Transverse colon (tissue), 4 donors: Measurements from ENCODE around the gene WWOX. TPM values are rescaled to one million over a fixed set of nuclear protein-coding genes. Genes with fewer than 3 reads are reported as not detected.

Experiments used
- DNase-seq: peaks from one replicate; pipeline ENCODE4 v3.0.0-alpha.2; 2019
- H3K27ac ChIP-seq, 4 donors: fragments of 200-600 bp; sonication (generic); 2 replicates each; pipeline ENCODE4 v1.5.1; 2016 to 2018; ENCODE audit warnings: inconsistent platforms in 4 of 4
- H3K27me3 ChIP-seq: fragments of 200-600 bp; sonication (generic); 2 replicates; pipeline ENCODE4 v1.5.1; 2017; ENCODE audit warnings: inconsistent platforms
- H3K36me3 ChIP-seq, 4 donors: fragments of 200-600 bp; sonication (generic); 2 replicates each; pipeline ENCODE4 v1.5.1; 2017 to 2019; ENCODE audit warnings: inconsistent platforms in 4 of 4
- H3K4me1 ChIP-seq, 4 donors: fragments of 200-600 bp; sonication (generic); 2 replicates each; pipeline ENCODE4 v1.5.1; 2017 to 2020; ENCODE audit warnings: inconsistent platforms in 4 of 4
- H3K4me3 ChIP-seq, 4 donors: fragments of 200-600 bp; sonication (generic); 1 replicate in 1 of 4; 2 replicates in 3 of 4; pipeline versions ENCODE4 v1.5.1 to v1.6.1; 2017 to 2019; ENCODE audit warnings: inconsistent platforms in 4 of 4
- H3K9me3 ChIP-seq, 2 donors: fragments of 200-600 bp; sonication (generic); 2 replicates each; pipeline ENCODE4 v1.5.1; 2017 to 2019; ENCODE audit warnings: inconsistent platforms in 2 of 2
- CTCF ChIP-seq, 5 experiments: fragments of 200-600 bp in 3 of 5; fragments of 450-650 bp in 2 of 5; sonication (generic) in 3 of 5; IDR thresholded peaks; 1 replicate in 2 of 5; 2 replicates in 3 of 5; pipeline ENCODE4 v1.5.1; 2016 to 2017; ENCODE audit warnings: antibody characterized with exemption in 5 of 5, inconsistent platforms in 3 of 5, mild to moderate bottlenecking in 2 of 5, moderate library complexity in 1 of 5
- EP300 ChIP-seq: sonication (generic); formaldehyde crosslinking; IDR thresholded peaks from one replicate; pipeline ENCODE4 v1.6.1; 2017; ENCODE audit warnings: antibody characterized with exemption, low read depth
- POLR2A ChIP-seq: fragments of 450-650 bp; IDR thresholded peaks from one replicate; pipeline ENCODE4 v1.6.1; 2016; ENCODE audit warnings: antibody characterized with exemption, mild to moderate bottlenecking, moderate library complexity
- POLR2AphosphoS5 ChIP-seq, 3 donors: sonication (generic); formaldehyde crosslinking; IDR thresholded peaks; one replicate each; pipeline ENCODE4 v1.6.1; 2016; ENCODE audit warnings: antibody characterized with exemption in 3 of 3
- WGBS, 2 donors: methylation state at CpG; one replicate each; pipeline ENCODE4 v1.1.5; 2018; ENCODE audit warnings: low coverage in 1 of 2; 5-methylcytosine and 5-hydroxymethylcytosine counted together
- in situ Hi-C, 4 donors: fragments of 200-750 bp; cut with MboI; loops; one replicate each; pipeline versions ENCODE4 v1.15.0 to v1.15.1; 2017; ENCODE audit warnings: low sequenced_read_pairs in 3 of 4, low pct_ligation_motif_present in 1 of 4, low pct_unique_long_range_greater_than_20kb in 1 of 4
- intact Hi-C: fragments of 100-400 bp; cut with DNase I; formaldehyde crosslinking; loops from one replicate; pipeline ENCODE4 v1.15.1; 2023; ENCODE audit warnings: low total_unique reads
- total RNA-seq, 4 donors: library from RNA; depleted of rRNA; stranded (reverse); fragments of >200 nt; gene quantifications; one replicate each; pipeline ENCODE4 v1.1.0, GENCODE V29; 2016

Gene WWOX
- total RNA-seq, 4 donors from 2014 or later = 11.2 to 53.8 (median 24.8) TPM

- Histone ChIP-seq H3K27me3 (no peaks in the 10 kb centered on the region), H3K36me3 (no peaks in the 10 kb centered on the region), H3K9me3 (no peaks in the 10 kb centered on the region), H3K4me3 (no peak overlapping the region), H3K4me1 (no peaks in the 10 kb centered on the region), H3K27ac (no peak overlapping the region)
- no peak for DNase-seq
- in situ Hi-C loops (no loop called here), intact Hi-C loops (no loop called here)
- WGBS, 2 donors = 83 to 86% methylated on average over 5 to 6 of the region's 6 CpGs
- no peak for TF ChIP-seq CTCF (IDR thresholded peaks at IDR 0.05)
- no peak for TF ChIP-seq EP300
- TF ChIP-seq POLR2A = no peak
- TF ChIP-seq POLR2AphosphoS5 (IDR thresholded peaks at IDR 0.05) = no peak
Observed at GRCh38 chr16:78577630-78578029, 478.2 kb downstream of the WWOX start.

- Histone ChIP-seq H3K4me1 (no peaks in the 10 kb centered on the region), H3K9me3 (no peaks in the 10 kb centered on the region), H3K36me3 (no peaks in the 10 kb centered on the region), H3K27me3 (no peaks in the 10 kb centered on the region), H3K4me3 (no peak overlapping the region), H3K27ac (no peak overlapping the region)
- 83 to 87% methylated on average over 7 of the region's 7 CpGs for WGBS, 2 donors
- intact Hi-C loops (no loop called here), in situ Hi-C loops (no loop called here)
- DNase-seq = no peak
- TF ChIP-seq POLR2AphosphoS5 (IDR thresholded peaks at IDR 0.05) (no peak), CTCF (IDR thresholded peaks at IDR 0.05) (no peak), POLR2A (no peak), EP300 (no peak)
Observed at GRCh38 chr16:78579020-78579419, 479.6 kb downstream of the WWOX start.

GRCh38 chr16:78583441-78583840 is 484.0 kb downstream of the WWOX start:
- TF ChIP-seq EP300 = no peak
- TF ChIP-seq POLR2AphosphoS5 (IDR thresholded peaks at IDR 0.05) = no peak
- TF ChIP-seq POLR2A = no peak
- TF ChIP-seq CTCF (IDR thresholded peaks at IDR 0.05) = no peak
- no peaks in the 10 kb centered on the region for H3K9me3 ChIP-seq
- in situ Hi-C loops (no loop called here), intact Hi-C loops (no loop called here)
- WGBS, 2 donors = 88% methylated on average over 3 of the region's 3 CpGs; no CpG with 5 or more reads in 1 of the 2 donors
- no peak overlapping the region for H3K4me3 ChIP-seq
- no peak for DNase-seq
- no peaks in the 10 kb centered on the region for H3K36me3 ChIP-seq
- no peak overlapping the region for H3K27ac ChIP-seq
- no peaks in the 10 kb centered on the region for H3K4me1 ChIP-seq
- no peaks in the 10 kb centered on the region for H3K27me3 ChIP-seq

GRCh38 chr16:78584213-78584860 is 484.9 kb downstream of the WWOX start:
- TF ChIP-seq EP300 (no peak), POLR2AphosphoS5 (IDR thresholded peaks at IDR 0.05) (no peak), CTCF (IDR thresholded peaks at IDR 0.05) (no peak), POLR2A (no peak)
- Histone ChIP-seq H3K27ac (no peak overlapping the region), H3K9me3 (no peaks in the 10 kb centered on the region), H3K27me3 (no peaks in the 10 kb centered on the region), H3K36me3 (no peaks in the 10 kb centered on the region), H3K4me3 (no peak overlapping the region), H3K4me1 (no peaks in the 10 kb centered on the region)
- intact Hi-C loops = no loop called here
- in situ Hi-C loops = no loop called here
- no peak for DNase-seq
- 78 to 87% methylated on average over 10 of the region's 10 CpGs for WGBS, 2 donors
